ENCODE results near the gene ARHGEF11.

The ARHGEF11 gene

DNA sequence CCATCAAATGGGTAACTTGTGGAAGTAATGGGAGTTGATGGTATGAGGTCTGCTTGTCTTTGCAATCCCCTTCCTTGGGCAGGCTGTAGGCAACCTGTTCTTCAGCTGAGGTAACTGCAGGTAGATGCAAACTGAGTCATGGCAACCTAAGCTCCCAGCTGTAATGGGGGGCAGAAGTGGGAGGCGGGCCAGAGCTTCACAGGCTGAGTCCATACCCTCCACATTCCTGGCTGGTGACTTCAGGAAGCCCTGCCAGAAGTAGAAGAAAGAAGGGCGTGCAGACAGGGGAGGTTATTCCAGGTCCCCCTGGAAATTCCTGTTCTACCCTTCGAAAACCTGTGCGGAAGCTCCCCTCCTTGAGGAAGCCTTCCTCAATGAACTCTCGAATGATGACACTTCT is 44.9 kb downstream of the ARHGEF11 start:
- no peak for DNase-seq (ENCODE audit: low spot score)

DNA sequence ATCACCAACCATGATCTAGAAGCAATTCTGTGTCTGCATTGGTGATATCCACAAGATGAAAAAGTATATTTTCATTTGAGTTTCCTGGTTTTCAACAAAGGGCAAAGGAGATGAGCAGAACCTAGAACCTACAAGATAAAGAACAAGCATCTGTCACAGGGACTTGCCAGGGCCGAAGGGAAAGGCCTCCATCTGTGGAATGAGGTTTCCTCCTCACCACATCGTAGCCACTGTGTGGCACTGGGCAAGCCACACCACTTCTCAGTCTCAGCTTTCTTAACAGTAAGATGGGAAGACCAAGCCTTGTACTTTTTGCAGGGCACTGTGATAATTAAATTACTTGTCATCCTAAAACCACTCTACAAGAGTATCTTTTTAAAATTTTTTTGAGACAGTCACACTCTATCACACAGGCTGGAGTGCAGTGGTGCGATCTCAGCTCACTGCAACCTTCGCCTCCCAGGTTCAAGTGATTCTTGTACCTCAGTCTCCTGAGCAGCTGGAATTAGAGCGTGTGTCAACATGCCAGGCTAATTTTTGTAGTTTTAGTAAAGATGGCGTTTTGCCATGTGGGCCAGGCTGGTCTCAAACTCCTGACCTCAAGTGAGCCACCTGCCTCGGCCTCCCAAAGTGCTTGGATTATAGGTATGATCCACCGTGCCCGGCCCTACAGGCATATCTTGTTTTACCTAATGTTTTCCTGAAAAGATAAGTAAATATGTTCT is 45.8 kb downstream of the ARHGEF11 start:
- no peak for DNase-seq (ENCODE audit: low spot score)

GRCh38 chr1:156998840-156999500 is 46.6 kb downstream of the ARHGEF11 start:
- no peak for DNase-seq (ENCODE audit: low spot score)

GRCh38 chr1:156998301-156998700 is 47.2 kb downstream of the ARHGEF11 start:
- DNase-seq (ENCODE audit: low spot score) = no peak

DNA sequence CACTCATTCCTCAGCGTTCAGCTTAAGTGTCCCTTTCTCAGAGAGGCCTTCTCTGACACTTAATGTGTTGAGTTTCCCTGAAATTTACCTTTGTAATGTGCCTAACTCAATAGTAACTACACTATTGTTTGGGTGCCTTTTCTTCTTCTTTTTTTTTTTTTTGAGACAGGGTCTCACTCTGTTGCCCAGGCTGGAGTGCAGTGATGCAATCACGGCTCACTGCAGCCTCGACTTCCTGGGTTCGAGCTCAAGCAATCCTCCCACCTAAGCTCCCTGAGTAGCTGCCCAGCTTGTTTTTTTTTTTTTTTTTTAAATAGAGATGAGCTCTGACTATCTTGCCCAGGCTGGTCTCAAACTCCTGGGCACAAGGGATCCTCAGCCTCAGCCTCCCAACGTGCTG is 50.1 kb downstream of the ARHGEF11 start:
- DNase-seq (ENCODE audit: low spot score) = no peak

DNA sequence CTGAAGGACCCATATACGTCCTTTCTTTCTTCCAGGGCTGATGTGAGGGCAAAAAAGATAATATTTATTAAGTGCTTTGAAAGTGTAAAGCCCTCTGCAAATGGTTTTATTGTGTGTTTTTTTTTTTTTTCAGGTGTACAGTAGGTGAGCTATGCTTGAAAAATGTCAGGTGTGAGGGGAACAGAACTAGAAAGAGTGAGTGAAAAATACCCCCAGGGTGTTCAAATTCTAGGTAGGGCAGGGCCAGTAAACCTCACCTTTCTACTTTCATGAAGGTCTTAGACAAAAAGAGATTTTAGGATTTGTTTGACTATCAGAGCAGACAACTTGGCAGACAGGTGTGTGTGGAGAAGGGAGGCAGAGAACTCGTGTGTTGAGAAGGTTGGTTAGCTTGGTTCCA is 51.3 kb downstream of the ARHGEF11 start:
- DNase-seq (ENCODE audit: low spot score) = no peak

DNA sequence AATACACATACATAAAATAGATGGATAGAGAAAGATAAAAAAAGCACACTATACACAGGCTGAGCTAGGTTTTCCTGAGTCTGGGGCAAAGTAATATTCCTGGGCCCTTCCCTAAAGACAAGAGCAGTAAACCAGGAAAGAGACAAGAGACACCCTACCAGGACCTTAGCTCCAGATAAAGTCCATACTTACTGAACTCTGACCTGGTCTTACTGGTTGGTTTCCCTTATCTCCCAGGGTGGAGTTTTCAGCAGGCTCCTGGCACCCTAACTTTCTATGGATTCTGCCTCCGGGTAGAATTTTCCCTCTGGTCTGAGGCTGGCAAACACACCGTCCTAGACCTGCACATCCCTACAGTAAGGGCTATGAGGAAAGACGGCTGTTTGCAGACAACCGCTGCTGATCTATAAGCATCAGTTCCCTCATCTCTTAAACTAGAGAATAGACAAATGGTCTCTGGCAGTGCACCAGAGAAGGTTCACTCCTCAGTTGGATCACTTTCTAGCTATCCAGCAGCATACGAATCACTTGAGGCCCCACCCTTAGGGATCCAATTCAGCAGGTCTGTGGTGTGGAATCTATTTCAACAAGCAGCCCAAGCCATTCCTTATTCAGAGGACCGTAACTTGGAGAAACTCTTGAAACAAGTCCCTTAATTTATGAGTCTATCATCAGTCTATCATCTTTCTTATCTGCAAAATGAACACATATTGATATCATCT is 52.0 kb downstream of the ARHGEF11 start:
- peak; percentile 33 for DNase-seq (ENCODE audit: low spot score)

- DNase-seq (ENCODE audit: low spot score) = no peak
Observed at GRCh38 chr1:156992215-156992614, 53.3 kb downstream of the ARHGEF11 start.

- no peak for DNase-seq (ENCODE audit: low spot score)
Observed at GRCh38 chr1:156987715-156988114, 57.8 kb downstream of the ARHGEF11 start.

DNA sequence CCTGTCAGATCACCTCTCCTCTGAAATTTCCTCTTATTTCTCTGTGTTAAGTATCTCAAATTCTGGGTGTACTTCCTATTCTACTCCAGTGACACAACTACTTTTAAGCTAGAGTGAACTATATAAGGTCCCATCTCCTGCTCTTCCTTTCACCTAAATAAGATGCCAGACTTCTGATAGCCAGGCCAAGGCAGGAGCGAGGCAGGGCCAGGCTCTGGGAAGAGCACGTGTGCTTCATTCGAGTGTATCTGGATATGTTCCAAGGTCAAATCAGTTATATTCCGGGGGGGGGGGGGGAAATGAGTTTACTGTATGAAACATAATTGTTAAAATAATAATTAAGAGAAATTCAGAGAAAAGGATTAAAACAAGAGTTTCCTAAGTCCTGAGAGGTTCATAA is 65.0 kb downstream of the ARHGEF11 start:
- DNase-seq (ENCODE audit: low spot score) = no peak

GRCh38 chr1:156975084-156975483 is 70.5 kb downstream of the ARHGEF11 start:
- no peak for DNase-seq (ENCODE audit: low spot score)

GRCh38 chr1:156973417-156973816 is 72.1 kb downstream of the ARHGEF11 start:
- DNase-seq (ENCODE audit: low spot score) = no peak

DNA sequence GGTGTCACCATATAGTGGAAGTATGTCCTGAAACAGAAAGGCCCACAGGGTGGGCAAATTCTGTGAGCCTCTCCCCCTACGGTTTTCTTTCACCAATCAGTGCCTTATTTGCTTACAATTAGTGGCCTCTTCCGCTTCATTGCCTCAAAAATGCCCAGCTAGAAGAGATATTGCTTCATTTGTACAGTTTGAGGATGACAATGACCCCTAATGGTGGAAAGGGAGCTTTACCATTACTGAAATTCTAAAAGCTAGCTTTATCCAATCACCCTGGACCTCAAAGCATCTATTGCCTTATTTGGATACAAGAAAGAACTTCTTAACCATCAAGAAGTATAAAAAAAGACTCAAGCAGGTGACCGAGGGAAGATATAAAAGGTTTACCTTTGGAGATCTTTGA is 75.5 kb downstream of the ARHGEF11 start:
- no peak for DNase-seq (ENCODE audit: low spot score)

DNA sequence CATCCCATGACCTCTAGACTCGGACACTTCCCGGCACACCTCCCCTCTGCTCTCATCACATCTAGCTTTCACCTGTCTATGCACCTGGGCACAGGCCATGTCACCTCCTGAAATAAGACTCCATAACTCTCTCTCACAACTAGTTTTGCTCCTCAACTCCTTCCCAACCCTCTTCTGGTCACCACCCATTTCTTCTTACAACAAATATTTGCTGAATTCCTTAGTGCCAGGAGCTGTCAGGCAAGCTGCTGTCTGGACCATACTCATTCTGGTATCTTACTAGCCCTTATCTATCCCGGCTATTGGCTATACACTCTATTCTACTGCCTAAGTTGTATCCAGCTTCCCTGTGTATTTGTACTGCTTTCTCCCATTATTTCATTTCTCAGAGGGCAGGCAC is 76.0 kb downstream of the ARHGEF11 start:
- no peak for DNase-seq (ENCODE audit: low spot score)

DNA sequence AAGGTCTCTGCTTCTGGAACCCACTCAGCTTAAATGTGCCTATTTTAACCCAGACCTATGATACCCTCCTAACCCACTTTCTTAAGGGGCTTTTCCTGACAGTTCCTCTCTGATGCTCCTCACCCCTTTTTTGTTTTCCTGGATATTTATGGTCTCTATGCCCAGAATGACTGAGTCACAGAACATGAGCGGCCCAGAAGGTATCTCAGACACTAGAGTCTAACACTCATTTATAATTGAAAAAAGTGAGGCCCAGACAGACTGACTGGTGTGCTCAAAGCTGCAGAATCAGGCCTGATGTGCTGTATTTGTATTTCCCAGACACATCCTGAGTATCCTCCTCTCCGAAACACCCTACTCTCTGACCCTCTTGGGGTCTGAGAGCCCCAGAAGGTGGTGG is 81.1 kb downstream of the ARHGEF11 start:
- peak; percentile 28 for DNase-seq (ENCODE audit: low spot score)

GRCh38 chr1:156963621-156964020 is 81.9 kb downstream of the ARHGEF11 start:
- DNase-seq (ENCODE audit: low spot score) = no peak

DNA sequence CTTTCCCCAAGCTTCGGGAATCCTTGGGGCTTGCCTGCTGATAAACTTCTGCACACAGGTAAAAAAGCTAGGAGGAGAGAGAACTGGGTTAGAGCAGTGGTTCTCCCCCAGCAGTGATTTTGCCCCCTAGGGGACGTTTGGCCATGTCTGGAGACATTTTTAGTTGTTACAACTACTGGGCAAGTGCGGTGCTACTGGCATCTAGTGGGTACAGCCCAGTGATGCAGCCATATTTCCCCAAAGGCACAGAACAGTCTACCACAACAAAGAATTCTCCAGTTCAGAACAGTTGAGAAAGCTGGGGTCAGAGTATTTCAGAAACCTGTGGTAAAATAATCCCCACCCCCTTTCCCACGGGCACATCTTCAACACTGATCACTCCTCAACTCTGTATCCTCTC is 83.8 kb downstream of the ARHGEF11 start:
- DNase-seq (ENCODE audit: low spot score) = no peak

DNA sequence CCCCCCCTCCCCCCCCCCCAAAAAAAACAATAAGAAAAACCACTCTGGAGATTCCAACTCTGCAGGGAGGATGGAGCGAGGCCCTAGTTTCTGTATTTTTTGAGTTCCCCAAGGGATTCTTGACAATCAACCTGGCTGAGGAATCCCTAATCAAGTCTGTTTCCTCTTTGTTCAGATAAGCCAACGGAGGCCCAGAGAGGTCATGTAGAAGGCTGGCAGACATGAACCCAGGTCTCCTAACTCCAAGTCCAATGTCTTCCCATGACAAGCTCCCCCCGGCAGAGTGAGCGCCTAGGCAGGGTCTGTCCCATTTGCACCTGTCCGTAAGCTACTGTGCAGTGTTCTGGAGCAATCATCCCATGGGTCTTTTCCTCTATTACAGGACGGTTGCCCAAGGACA is 85.6 kb downstream of the ARHGEF11 start:
- DNase-seq (ENCODE audit: low spot score) = no peak

DNA sequence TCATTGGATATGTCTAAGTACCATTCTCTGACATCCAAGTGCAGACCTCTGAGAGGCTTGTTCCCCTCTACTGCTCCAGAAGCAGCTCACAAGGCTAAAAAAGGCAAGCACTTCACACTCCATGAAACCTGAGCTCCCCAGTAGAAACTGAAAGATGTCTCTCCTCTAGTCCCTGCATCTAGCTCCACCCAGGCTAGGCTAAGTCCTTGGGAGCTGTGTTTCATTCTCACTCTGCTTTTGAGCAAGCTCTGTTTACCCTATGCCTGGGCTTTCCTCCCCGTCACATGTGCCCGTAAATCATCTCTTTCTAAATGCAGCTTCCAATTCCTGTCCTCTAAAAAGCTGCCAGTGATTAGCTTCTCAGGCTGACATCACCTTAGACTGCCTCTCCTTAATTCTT is 86.1 kb downstream of the ARHGEF11 start:
- DNase-seq (ENCODE audit: low spot score) = no peak

- DNase-seq (ENCODE audit: low spot score) = no peak
Observed at GRCh38 chr1:156958247-156958714, 87.3 kb downstream of the ARHGEF11 start.

GRCh38 chr1:156957634-156958033 is 87.9 kb downstream of the ARHGEF11 start:
- no peak for DNase-seq (ENCODE audit: low spot score)

DNA sequence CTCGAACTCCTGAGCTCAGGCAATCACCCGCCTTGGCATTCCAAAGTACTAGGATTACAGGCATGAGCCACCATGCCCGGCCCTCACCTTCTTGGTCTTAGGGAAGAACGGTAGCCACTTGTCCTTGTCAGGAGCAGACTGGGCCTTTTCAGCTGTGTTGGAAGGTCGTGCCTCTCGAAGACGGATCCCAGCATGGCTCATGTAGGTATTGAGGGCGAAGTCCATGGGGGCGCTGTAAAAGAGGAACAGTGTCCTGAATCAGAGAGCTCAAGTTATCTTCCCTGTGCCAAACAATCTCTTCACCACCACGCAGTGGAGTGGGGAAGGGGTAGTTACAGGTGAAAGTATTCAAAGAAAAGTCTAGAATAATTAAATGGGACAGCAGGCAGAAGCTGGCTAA is 89.2 kb downstream of the ARHGEF11 start:
- no peak for DNase-seq (ENCODE audit: low spot score)

DNA sequence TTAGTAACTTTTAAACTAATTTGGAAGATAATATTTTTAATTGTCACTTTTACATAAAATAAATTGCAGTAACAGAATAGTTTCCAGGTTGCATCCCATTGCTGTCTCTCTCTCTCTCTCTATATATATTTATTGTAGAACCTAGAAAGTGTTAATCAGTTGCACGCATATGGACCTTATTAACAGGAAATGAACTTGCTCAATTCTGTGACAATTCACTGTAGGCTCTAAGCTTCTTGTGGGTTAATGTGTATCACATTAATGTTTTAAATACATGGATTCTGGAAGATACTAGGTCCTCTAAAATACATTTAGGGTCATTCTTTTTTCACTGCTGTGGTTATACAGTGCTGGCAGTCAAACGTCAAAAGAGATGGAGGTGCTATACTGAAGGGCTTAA is 92.0 kb downstream of the ARHGEF11 start:
- no peak for DNase-seq (ENCODE audit: low spot score)
